ENCODE data around the gene ATXN10. TPM values are rescaled to one million over a fixed set of nuclear protein-coding genes. Genes with fewer than 3 reads are reported as not detected.

ATXN10 gene
- total RNA-seq, 2 experiments from 2014 or later: 114 to 121 TPM

DNA sequence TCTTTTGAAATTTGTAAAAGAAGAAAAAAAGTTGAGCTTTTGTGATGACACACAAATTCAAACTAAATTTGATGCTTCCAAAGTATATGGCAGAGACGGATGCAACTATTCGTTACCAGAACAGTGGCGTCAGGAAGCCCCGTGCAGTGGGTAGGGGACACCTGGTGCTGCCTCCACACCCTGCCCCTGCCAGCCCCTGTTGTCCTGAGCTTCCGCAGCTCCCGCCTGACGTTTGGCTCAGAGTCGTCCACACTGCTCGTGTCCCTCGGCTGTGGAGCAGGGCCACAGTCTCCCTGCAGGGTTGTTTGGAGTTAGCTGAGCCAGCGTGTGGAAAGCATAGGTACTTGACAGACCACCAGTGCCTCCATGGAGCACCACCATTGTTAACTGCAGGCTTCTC lies 86.3 kb downstream of the ATXN10 start:
- POLR2A ChIA-PET: no interaction called here
- CTCF ChIA-PET: no interaction called here
- TF ChIP-seq, protein P1, sequence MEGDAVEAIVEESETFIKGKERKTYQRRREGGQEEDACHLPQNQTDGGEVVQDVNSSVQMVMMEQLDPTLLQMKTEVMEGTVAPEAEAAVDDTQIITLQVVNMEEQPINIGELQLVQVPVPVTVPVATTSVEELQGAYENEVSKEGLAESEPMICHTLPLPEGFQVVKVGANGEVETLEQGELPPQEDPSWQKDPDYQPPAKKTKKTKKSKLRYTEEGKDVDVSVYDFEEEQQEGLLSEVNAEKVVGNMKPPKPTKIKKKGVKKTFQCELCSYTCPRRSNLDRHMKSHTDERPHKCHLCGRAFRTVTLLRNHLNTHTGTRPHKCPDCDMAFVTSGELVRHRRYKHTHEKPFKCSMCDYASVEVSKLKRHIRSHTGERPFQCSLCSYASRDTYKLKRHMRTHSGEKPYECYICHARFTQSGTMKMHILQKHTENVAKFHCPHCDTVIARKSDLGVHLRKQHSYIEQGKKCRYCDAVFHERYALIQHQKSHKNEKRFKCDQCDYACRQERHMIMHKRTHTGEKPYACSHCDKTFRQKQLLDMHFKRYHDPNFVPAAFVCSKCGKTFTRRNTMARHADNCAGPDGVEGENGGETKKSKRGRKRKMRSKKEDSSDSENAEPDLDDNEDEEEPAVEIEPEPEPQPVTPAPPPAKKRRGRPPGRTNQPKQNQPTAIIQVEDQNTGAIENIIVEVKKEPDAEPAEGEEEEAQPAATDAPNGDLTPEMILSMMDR (IDR thresholded peaks at IDR 0.05): no peak
- peaks cover 8% of the 10 kb centered on the region for H3K36me3 Mint-ChIP-seq (ENCODE audit: low read depth)
- no peak overlapping the region for H3K27ac Mint-ChIP-seq
- intact Hi-C loops (cut with micrococcal nuclease): no loop called here
- H3K27me3 Mint-ChIP-seq: no peaks in the 10 kb centered on the region
- ATAC-seq (no peak), DNase-seq (no peak)
- H3K4me3 Mint-ChIP-seq: no peak overlapping the region
- H3K4me1 Mint-ChIP-seq (ENCODE audit: low read depth): peaks cover under 1% of the 10 kb centered on the region
- H3K9me3 Mint-ChIP-seq: no peaks in the 10 kb centered on the region

DNA sequence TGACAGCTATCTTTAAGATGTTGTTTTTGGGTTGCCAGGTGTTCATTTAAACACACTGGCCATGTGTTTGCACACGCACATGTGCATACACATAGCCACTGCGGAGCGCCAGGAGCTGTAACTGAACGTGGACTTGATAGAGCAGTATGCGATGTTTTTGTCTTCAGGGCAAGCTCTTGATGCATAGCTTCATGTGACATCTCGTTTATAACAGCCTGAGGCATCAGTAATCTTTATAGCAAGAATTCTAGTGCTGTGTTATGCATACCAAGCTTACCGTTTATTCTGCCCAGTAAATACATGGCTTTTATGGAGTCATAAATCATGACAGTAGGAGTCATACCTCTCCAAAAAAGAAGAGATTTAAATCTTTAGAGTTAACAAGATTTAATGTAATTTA lies 87.0 kb downstream of the ATXN10 start:
- peaks cover 6% of the 10 kb centered on the region for H3K36me3 Mint-ChIP-seq (ENCODE audit: low read depth)
- no peak overlapping the region for H3K4me3 Mint-ChIP-seq
- no peaks in the 10 kb centered on the region for H3K9me3 Mint-ChIP-seq
- H3K4me1 Mint-ChIP-seq (ENCODE audit: low read depth): peaks cover 2% of the 10 kb centered on the region
- H3K27ac Mint-ChIP-seq: no peak overlapping the region
- CTCF ChIA-PET: no interaction called here
- DNase-seq: no peak
- POLR2A ChIA-PET: no interaction called here
- H3K27me3 Mint-ChIP-seq: no peaks in the 10 kb centered on the region
- TF ChIP-seq, protein P1 (IDR thresholded peaks at IDR 0.05): no peak
- ATAC-seq: no peak
- intact Hi-C loops (cut with micrococcal nuclease): no loop called here

DNA sequence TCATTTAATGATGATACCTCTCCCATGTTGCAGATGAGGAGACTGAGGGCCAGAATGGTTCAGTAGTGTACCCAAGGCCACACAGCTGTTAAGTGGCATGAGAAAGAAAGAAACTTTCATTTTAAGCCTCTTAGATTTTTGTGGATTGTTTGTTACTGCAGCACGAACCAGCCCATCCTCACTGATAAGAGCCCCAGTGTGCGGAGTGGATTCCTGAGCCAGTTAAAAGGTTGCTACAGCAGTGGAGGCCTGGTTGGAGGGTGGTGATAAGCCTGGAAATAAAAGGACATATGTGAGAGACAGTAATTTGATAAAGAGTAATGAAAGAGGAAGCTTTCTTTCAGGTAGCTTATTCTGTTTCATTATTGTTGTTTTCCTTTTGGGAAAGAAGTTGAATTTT lies 89.0 kb downstream of the ATXN10 start:
- intact Hi-C loops (cut with micrococcal nuclease): no loop called here
- TF ChIP-seq, protein P1 (IDR thresholded peaks at IDR 0.05): no peak
- DNase-seq (no peak), ATAC-seq (no peak)
- no peak overlapping the region for H3K4me3 Mint-ChIP-seq
- peaks cover 2% of the 10 kb centered on the region for H3K4me1 Mint-ChIP-seq (ENCODE audit: low read depth)
- no peaks in the 10 kb centered on the region for H3K27me3 Mint-ChIP-seq
- H3K9me3 Mint-ChIP-seq: no peaks in the 10 kb centered on the region
- ChIA-PET CTCF (no interaction called here), POLR2A (no interaction called here)
- no peak overlapping the region for H3K27ac Mint-ChIP-seq
- peaks cover 11% of the 10 kb centered on the region for H3K36me3 Mint-ChIP-seq (ENCODE audit: low read depth)

DNA sequence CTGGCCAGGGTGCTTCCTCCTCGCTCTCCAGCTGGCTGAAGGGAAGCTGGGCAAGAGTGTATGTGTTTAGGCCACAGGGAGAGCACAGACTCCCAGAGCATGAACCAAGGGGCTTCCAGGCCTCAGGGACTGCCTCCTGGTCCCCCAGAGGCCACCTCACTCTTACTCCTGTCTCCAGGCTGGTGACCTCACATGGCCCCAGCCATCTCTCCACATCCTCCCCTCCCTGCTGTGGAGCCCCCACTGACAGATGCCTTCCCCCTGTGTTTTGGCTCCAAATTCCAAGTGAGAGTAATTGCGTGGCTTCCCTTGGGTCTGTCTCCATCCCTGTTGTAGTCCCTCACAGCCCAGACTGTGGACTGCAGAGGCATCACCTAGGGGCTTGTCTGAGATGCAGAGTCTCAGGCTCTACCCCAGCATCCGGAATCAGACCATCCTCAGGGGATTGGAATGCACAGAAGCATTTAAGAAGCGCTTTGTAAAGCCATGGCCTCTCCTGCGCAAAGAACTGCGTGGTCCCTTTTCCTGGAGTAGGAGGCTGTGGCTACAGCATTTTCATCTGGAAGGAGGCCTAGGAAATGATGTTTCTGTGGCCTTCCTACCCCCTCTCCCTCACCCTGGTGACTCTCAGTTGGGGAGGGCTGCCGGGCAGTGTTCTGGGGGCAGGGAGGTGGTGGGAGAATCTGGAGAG lies 91.1 kb downstream of the ATXN10 start:
- H3K9me3 Mint-ChIP-seq: no peaks in the 10 kb centered on the region
- H3K4me1 Mint-ChIP-seq (ENCODE audit: low read depth): peaks cover 2% of the 10 kb centered on the region
- CTCF ChIA-PET: no interaction called here
- DNase-seq: no peak
- intact Hi-C loops (cut with micrococcal nuclease): no loop called here
- H3K4me3 Mint-ChIP-seq: no peak overlapping the region
- POLR2A ChIA-PET: interaction anchor here (0.8 kb wide), 1 partner anchor 83 kb away, joined by 3 read pairs; no protein-coding TSS in a partner anchor
- no peak overlapping the region for H3K27ac Mint-ChIP-seq
- TF ChIP-seq, protein P1 (IDR thresholded peaks at IDR 0.05): no peak
- H3K36me3 Mint-ChIP-seq (ENCODE audit: low read depth): peaks cover 9% of the 10 kb centered on the region
- ATAC-seq: no peak
- no peaks in the 10 kb centered on the region for H3K27me3 Mint-ChIP-seq

DNA sequence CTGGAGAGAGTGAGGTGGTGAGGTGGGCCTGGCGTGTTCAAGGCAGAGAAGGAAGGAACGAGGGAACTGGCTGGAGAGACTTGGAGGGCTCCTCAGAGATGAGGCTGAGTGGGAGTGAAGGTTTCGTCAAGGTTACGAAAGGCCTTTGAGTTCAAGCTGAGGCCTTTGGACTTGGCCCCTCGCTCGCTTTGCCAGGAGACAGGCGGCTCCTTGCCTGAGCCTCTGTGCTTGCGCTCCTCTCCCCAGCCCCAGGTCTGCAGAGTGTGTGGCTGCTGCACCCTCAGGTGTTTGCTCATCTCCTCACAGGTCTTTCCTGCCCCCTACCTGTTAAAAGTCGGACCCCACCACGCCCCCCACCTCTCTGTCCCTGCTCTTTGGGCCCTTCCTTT lies 91.6 kb downstream of the ATXN10 start:
- no peak overlapping the region for H3K27ac Mint-ChIP-seq
- no peaks in the 10 kb centered on the region for H3K9me3 Mint-ChIP-seq
- no peaks in the 10 kb centered on the region for H3K27me3 Mint-ChIP-seq
- POLR2A ChIA-PET: interaction anchor here (0.8 kb wide), 1 partner anchor 84 kb away, joined by 3 read pairs; no protein-coding TSS in a partner anchor
- no peak overlapping the region for H3K4me3 Mint-ChIP-seq
- peaks cover 2% of the 10 kb centered on the region for H3K4me1 Mint-ChIP-seq (ENCODE audit: low read depth)
- H3K36me3 Mint-ChIP-seq (ENCODE audit: low read depth): peaks cover 7% of the 10 kb centered on the region
- TF ChIP-seq, protein P1 (IDR thresholded peaks at IDR 0.05): no peak
- CTCF ChIA-PET: no interaction called here
- DNase-seq (no peak), ATAC-seq (no peak)
- intact Hi-C loops (cut with micrococcal nuclease): no loop called here

Measured in activated CD8-positive, alpha-beta T cell treated with anti-CD3 and anti-CD28 coated beads for 36 hours (primary cell).